MCF 10A (cell line): ENCODE measurements around the gene RPL9. TPM values are rescaled to one million over a fixed set of nuclear protein-coding genes. Genes with fewer than 3 reads are reported as not detected.
"Not testable (repeated sequence)": the region's sequence is repeated elsewhere in the genome, so short reads cannot be mapped to it uniquely, and the experiment has no call there.

Experiments used
- BruUV-seq: library from RNA; stranded (reverse); fragments of 400-500 nt; replicated peaks from 2 replicates; lab custom pipeline; 2021; lab: Mats Ljungman, UMichigan
- CTCF ChIA-PET: fragments of 300-600 bp; sonication (Branson Sonifier 250); formaldehyde crosslinking; extraction: SDS; loops from one replicate; lab custom pipeline; 2021; ENCODE audit warnings: antibody characterized with exemption, inconsistent platforms; lab: Yijun Ruan, JAX
- POLR2A ChIA-PET: fragments of 300-600, 350-650 bp; sonication (Branson Sonifier 250); formaldehyde crosslinking; extraction: SDS; loops from one replicate; lab custom pipeline; 2020; ENCODE audit warnings: antibody characterized with exemption, inconsistent platforms; lab: Yijun Ruan, JAX
- DNase-seq: peaks from one replicate; pipeline ENCODE4 v3.0.0-alpha.2; 2018; ENCODE audit not compliant: unreplicated experiment
- H3K27ac Mint-ChIP-seq: one replicate; pipeline ENCODE4 v1.8.0; 2022; ENCODE audit warnings: mild to moderate bottlenecking, low read depth, mixed read lengths; ENCODE audit not compliant: unreplicated experiment
- H3K27me3 Mint-ChIP-seq: one replicate; pipeline ENCODE4 v1.8.0; 2022; ENCODE audit warnings: mixed read lengths; ENCODE audit not compliant: insufficient read depth, unreplicated experiment
- H3K36me3 Mint-ChIP-seq: one replicate; pipeline ENCODE4 v1.8.0; 2022; ENCODE audit warnings: mild to moderate bottlenecking, moderate library complexity, mixed read lengths; ENCODE audit not compliant: insufficient read depth, unreplicated experiment
- H3K4me1 Mint-ChIP-seq: one replicate; pipeline ENCODE4 v1.8.0; 2022; ENCODE audit warnings: mixed read lengths; ENCODE audit not compliant: insufficient read depth, unreplicated experiment
- H3K4me3 Mint-ChIP-seq: one replicate; pipeline ENCODE4 v1.8.0; 2022; ENCODE audit warnings: mild to moderate bottlenecking, moderate library complexity, mixed read lengths; ENCODE audit not compliant: unreplicated experiment
- H3K9me3 Mint-ChIP-seq: one replicate; pipeline ENCODE4 v1.8.0; 2022; ENCODE audit warnings: mixed read lengths; ENCODE audit not compliant: unreplicated experiment
- intact Hi-C: fragments of 100-400 bp; cut with micrococcal nuclease; formaldehyde crosslinking; loops from 2 replicates; pipeline ENCODE4 v1.14.1; 2022
- total RNA-seq: library from RNA; stranded (reverse); gene quantifications from 2 replicates; pipeline ENCODE4 v1.2.3, GENCODE V29; 2022
- TF ChIP-seq, protein P1 (sequence below): fragments of 200-600 bp; IDR thresholded peaks from one replicate; pipeline ENCODE4 v1.8.0; 2022; ENCODE audit warnings: antibody characterized with exemption, mild to moderate bottlenecking; ENCODE audit not compliant: unreplicated experiment

Gene RPL9
- total RNA-seq, 1 experiment from 2014 or later: 1,405 TPM

DNA sequence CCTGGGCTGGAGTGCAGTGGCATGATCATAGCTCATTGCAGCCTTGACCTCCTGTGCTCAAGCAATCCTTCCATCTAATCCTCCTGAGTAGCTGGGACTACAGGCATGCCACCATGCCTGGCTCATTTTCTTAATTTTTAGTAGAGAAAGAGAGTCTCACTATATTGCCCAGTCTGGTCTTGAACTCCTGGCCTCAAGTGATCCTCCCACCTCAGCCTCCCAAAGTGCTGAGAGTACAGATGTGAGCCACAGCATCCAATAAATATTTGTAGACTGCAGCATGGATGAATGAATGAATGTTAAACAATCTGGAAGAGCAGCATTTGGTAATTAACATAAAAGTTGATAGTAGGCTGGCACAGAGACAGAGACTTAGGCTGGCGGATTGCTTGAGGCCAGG, 32.0 kb downstream of the RPL9 start:
- DNase-seq: no peak
- no peak overlapping the region for H3K27ac Mint-ChIP-seq
- H3K4me3 Mint-ChIP-seq: no peak overlapping the region
- H3K4me1 Mint-ChIP-seq: no peaks in the 10 kb centered on the region
- intact Hi-C loops: no loop called here
- no peaks in the 10 kb centered on the region for H3K27me3 Mint-ChIP-seq
- TF ChIP-seq, protein P1, sequence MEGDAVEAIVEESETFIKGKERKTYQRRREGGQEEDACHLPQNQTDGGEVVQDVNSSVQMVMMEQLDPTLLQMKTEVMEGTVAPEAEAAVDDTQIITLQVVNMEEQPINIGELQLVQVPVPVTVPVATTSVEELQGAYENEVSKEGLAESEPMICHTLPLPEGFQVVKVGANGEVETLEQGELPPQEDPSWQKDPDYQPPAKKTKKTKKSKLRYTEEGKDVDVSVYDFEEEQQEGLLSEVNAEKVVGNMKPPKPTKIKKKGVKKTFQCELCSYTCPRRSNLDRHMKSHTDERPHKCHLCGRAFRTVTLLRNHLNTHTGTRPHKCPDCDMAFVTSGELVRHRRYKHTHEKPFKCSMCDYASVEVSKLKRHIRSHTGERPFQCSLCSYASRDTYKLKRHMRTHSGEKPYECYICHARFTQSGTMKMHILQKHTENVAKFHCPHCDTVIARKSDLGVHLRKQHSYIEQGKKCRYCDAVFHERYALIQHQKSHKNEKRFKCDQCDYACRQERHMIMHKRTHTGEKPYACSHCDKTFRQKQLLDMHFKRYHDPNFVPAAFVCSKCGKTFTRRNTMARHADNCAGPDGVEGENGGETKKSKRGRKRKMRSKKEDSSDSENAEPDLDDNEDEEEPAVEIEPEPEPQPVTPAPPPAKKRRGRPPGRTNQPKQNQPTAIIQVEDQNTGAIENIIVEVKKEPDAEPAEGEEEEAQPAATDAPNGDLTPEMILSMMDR: no peak
- CTCF ChIA-PET: interaction anchor here (0.7 kb wide), 1 partner anchor 904 kb away, joined by 3 read pairs; no protein-coding TSS in a partner anchor
- no peaks in the 10 kb centered on the region for H3K9me3 Mint-ChIP-seq
- POLR2A ChIA-PET: interaction anchor here (0.7 kb wide), 1 partner anchor 261 kb away, joined by 3 read pairs; no protein-coding TSS in a partner anchor
- no peaks in the 10 kb centered on the region for H3K36me3 Mint-ChIP-seq
- BruUV-seq: no TSS peak

DNA sequence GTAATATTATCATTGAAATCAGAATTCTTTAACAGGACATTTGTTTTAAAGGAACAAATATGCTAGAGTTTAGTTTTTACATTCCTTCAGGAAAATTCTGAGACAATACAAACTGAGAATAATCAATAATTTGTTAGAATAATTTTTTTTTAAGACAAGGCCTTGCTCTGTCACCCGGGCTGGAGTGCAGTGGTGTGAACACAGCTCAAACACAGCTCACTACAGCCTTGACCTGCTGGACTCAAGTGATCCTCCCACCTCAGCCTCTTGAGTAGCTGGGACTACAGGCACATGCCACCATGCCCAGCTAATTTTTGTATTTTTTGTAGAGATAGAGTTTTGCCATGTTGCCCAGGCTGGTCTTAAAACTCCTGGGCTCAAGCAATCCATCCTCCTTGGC, 33.4 kb downstream of the RPL9 start:
- DNase-seq, BruUV-seq, H3K4me3 Mint-ChIP-seq, H3K9me3 Mint-ChIP-seq, H3K36me3 Mint-ChIP-seq, intact Hi-C loops, H3K27me3 Mint-ChIP-seq, H3K27ac Mint-ChIP-seq, H3K4me1 Mint-ChIP-seq: not testable (repeated sequence)
- ChIA-PET POLR2A (interaction anchor here (0.7 kb wide), 1 partner anchor 17 kb away, joined by 3 read pairs; no protein-coding TSS in a partner anchor), CTCF (interaction anchor here (0.6 to 0.8 kb wide), 3 partner anchors 8 to 548 kb away, joined by 3 read pairs; no protein-coding TSS in a partner anchor)

DNA sequence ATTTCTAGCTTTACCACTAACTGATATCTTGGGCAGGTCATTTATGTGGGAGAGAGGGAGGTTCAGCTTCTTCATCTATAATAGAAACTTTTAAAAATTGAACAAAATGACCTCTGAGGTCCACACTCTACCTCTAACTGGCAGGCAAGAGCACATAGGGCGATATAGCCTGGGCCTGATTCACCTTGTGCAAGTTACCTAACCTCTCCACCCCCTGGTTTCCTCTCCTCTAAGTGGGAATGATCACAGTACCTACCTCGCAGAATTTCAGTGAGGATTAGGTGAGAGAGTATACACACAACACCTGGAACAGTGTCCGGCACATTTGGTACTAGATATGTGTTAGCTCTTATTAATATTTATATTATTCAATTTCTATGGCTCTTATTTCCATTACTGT, 36.5 kb downstream of the RPL9 start:
- intact Hi-C loops: no loop called here
- CTCF ChIA-PET: interaction anchor here (0.6 kb wide), 1 partner anchor 15 kb away, joined by 3 read pairs; no protein-coding TSS in a partner anchor
- no peaks in the 10 kb centered on the region for H3K4me1 Mint-ChIP-seq
- no TSS peak for BruUV-seq
- no peaks in the 10 kb centered on the region for H3K27me3 Mint-ChIP-seq
- no peak for DNase-seq
- no peaks in the 10 kb centered on the region for H3K9me3 Mint-ChIP-seq
- TF ChIP-seq, protein P1: no peak
- H3K36me3 Mint-ChIP-seq: no peaks in the 10 kb centered on the region
- H3K4me3 Mint-ChIP-seq: no peak overlapping the region
- POLR2A ChIA-PET: no interaction called here
- H3K27ac Mint-ChIP-seq: no peak overlapping the region

DNA sequence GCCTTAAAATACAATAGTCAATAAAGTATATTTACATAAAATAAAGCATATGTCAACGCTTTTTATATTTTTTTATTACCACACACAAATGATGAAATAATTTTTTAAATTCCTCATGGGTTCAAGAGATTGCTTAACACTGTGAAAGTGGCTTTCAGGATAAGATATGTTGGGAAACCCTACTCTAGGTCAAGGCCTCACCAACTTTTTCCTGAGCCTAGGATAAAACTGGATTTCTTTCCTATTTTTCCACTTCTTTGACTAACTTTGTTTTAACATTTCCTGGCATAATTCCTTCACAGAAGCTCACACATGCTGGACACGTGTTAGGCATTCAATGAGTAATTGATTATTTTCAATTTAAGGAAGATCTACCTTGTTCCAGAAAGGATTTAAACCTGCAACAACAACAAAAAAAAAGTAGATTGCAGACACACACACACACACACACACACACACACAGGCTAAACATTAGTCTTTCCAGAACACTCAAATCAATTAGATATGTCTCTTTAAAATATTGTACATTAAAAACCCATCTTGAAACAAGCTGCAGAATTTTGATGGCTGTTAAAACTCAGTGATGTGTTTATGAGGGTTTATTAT, 42.9 kb downstream of the RPL9 start:
- Mint-ChIP-seq H3K36me3 (no peaks in the 10 kb centered on the region), H3K9me3 (no peaks in the 10 kb centered on the region), H3K4me3 (no peak overlapping the region), H3K27me3 (no peaks in the 10 kb centered on the region), H3K4me1 (no peaks in the 10 kb centered on the region), H3K27ac (no peak overlapping the region)
- ChIA-PET POLR2A (no interaction called here), CTCF (interaction anchor here (0.6 kb wide), 1 partner anchor 403 kb away, joined by 5 read pairs; no protein-coding TSS in a partner anchor)
- TF ChIP-seq, protein P1: no peak
- no TSS peak for BruUV-seq
- intact Hi-C loops: no loop called here
- peak; percentile 32 for DNase-seq

DNA sequence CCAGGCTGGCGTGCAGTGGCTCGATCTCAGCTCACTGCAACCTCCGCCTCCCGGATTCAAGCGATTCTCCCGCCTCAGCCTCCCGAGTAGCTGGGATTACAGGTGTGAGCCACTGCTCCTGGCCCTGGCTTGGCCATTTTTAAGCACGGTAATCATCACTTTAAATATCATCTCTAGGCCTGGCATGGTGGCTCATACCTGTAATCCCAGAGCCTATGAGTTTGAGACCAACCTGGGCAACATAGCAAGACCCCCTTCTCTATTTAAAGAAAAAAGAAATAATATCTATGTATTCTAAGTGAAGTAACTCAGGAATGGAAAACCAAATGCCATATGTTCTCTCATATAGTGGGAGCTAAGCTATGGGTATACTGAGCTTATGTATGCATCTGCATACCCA, 47.2 kb downstream of the RPL9 start:
- H3K27me3 Mint-ChIP-seq, POLR2A ChIA-PET, H3K4me1 Mint-ChIP-seq, H3K36me3 Mint-ChIP-seq, BruUV-seq, H3K9me3 Mint-ChIP-seq, H3K27ac Mint-ChIP-seq, H3K4me3 Mint-ChIP-seq, intact Hi-C loops, CTCF ChIA-PET, DNase-seq: not testable (repeated sequence)
